Upper lobe of left lung (tissue), 6 donors: ENCODE measurements around the gene PROCR. TPM values are rescaled to one million over a fixed set of nuclear protein-coding genes. Genes with fewer than 3 reads are reported as not detected.
A peak's percentile ranks its signal among the peaks of the same experiment; 100 is the strongest.

Source experiments
- ATAC-seq, 2 donors: fragments of 200-7000 bp; cut with Tn5 transposase; one replicate each; pipeline ENCODE4 v1.9.1; 2022; ENCODE audit warnings: mild to moderate bottlenecking in 2 of 2, moderate library complexity in 2 of 2; ENCODE audit not compliant: low FRiP score in 2 of 2
- DNase-seq, 2 donors: peaks; one replicate each; pipeline ENCODE4 v3.0.0-alpha.2; 2019 to 2020
- H3K27ac ChIP-seq, 4 donors: fragments of 200-600 bp; sonication (generic); one replicate each; pipeline ENCODE4 v1.5.1; 2016 to 2019
- H3K27me3 ChIP-seq, 4 donors: fragments of 200-600 bp; sonication (generic); one replicate each; pipeline ENCODE4 v1.5.1; 2017 to 2019
- H3K36me3 ChIP-seq, 4 donors: fragments of 200-600 bp; sonication (generic); one replicate each; pipeline ENCODE4 v1.5.1; 2016 to 2019
- H3K4me1 ChIP-seq, 4 donors: fragments of 200-600 bp; sonication (generic); one replicate each; pipeline ENCODE4 v1.5.1; 2018 to 2019
- H3K4me3 ChIP-seq, 4 donors: fragments of 200-600 bp; sonication (generic); one replicate each; pipeline ENCODE4 v1.5.1; 2017 to 2019; ENCODE audit warnings: mild to moderate bottlenecking in 2 of 4, moderate library complexity in 1 of 4
- H3K9me3 ChIP-seq, 4 donors: fragments of 200-600 bp; sonication (generic); one replicate each; pipeline ENCODE4 v1.5.1; 2018 to 2019
- CTCF ChIP-seq, 6 experiments: fragments of 450-650 bp in 4 of 6; fragments of 200-600 bp in 2 of 6; sonication (generic) in 2 of 6; IDR thresholded peaks; one replicate each; pipeline ENCODE4 v1.5.1; 2016 to 2019; ENCODE audit warnings: antibody characterized with exemption in 6 of 6
- EP300 ChIP-seq, 4 donors: sonication (generic); formaldehyde crosslinking; IDR thresholded peaks; one replicate each; pipeline ENCODE4 v1.5.1; 2017; ENCODE audit warnings: antibody characterized with exemption in 4 of 4, control low read depth in 2 of 4
- POLR2A ChIP-seq, 4 donors: fragments of 450-650 bp; IDR thresholded peaks; one replicate each; pipeline ENCODE4 v1.5.1; 2016 to 2017; ENCODE audit warnings: antibody characterized with exemption in 4 of 4, mild to moderate bottlenecking in 2 of 4
- POLR2AphosphoS5 ChIP-seq, 2 donors: sonication (generic); formaldehyde crosslinking; IDR thresholded peaks; one replicate each; pipeline ENCODE4 v1.5.1; 2017; ENCODE audit warnings: antibody characterized with exemption in 2 of 2
- WGBS, 2 donors: methylation state at CpG; one replicate each; pipeline ENCODE4 v1.1.5; 2017 to 2018; 5-methylcytosine and 5-hydroxymethylcytosine counted together
- total RNA-seq, 6 donors: library from RNA; depleted of rRNA in 4 of 6; stranded (reverse); fragments of >200 nt in 4 of 6; gene quantifications; one replicate each; pipeline versions ENCODE4 v1.1.0 to v1.2.1, GENCODE V29; 2016 to 2021
- donor health status: DM: no; HTN: no; CAD: no; lungs with moderate emphysema.
- donor health status: DM: no; HTN: yes; CAD: no; lungs with severe emphysema.

PROCR gene
- total RNA-seq, 6 donors from 2014 or later: 5.2 to 24.7 (median 11.6) TPM

- WGBS, 2 donors: 87% methylated on average over 10 to 11 of the region's 11 CpGs
- Histone ChIP-seq H3K27ac (peak overlapping the region in 2 of 4 donors; percentile 16 to 27), H3K36me3 (peaks cover 31 to 97% (median 73%) of the 10 kb centered on the region in 4 donors), H3K4me3 (no peak overlapping the region), H3K27me3 (no peaks in the 10 kb centered on the region), H3K4me1 (no peaks in the 10 kb centered on the region), H3K9me3 (no peaks in the 10 kb centered on the region)
- DNase-seq (peak in 1 of 2 donors; percentile 34), ATAC-seq (peak in 1 of 2 donors; percentile 68)
- TF ChIP-seq POLR2A (IDR thresholded peaks at IDR 0.05) (peak in 1 of 4 donors; percentile 23), CTCF (IDR thresholded peaks at IDR 0.05) (no peak), EP300 (IDR thresholded peaks at IDR 0.05) (no peak), POLR2AphosphoS5 (IDR thresholded peaks at IDR 0.05) (no peak)
Observed at GRCh38 chr20:35135867-35136586, 35.8 kb upstream of the PROCR start.

GRCh38 chr20:35144694-35145093 lies 27.2 kb upstream of the PROCR start:
- H3K9me3 ChIP-seq: no peaks in the 10 kb centered on the region
- DNase-seq: peak in 1 of 2 donors; percentile 43
- H3K36me3 ChIP-seq: peaks cover 12 to 47% (median 25%) of the 10 kb centered on the region in 4 donors
- TF ChIP-seq CTCF (IDR thresholded peaks at IDR 0.05): no peak
- no peak for TF ChIP-seq EP300 (IDR thresholded peaks at IDR 0.05)
- no peak for TF ChIP-seq POLR2A (IDR thresholded peaks at IDR 0.05)
- no peak for TF ChIP-seq POLR2AphosphoS5 (IDR thresholded peaks at IDR 0.05)
- peaks cover 27 to 37% (median 33%) of the 10 kb centered on the region in 4 donors for H3K4me1 ChIP-seq
- ATAC-seq: no peak
- H3K27ac ChIP-seq: peak overlapping the region in 2 of 4 donors; percentile 47 to 69
- H3K4me3 ChIP-seq: no peak overlapping the region
- 41 to 47% methylated on average over 7 of the region's 7 CpGs for WGBS, 2 donors
- no peaks in the 10 kb centered on the region for H3K27me3 ChIP-seq

- H3K27ac ChIP-seq: peak overlapping the region in 2 of 4 donors; percentile 13 to 47
Observed at GRCh38 chr20:35145141-35145564, 26.7 kb upstream of the PROCR start.

GRCh38 chr20:35146299-35146919 lies 25.5 kb upstream of the PROCR start:
- ATAC-seq (peak; percentile 29 to 54), DNase-seq (peak in 1 of 2 donors; percentile 82)
- peaks cover 8 to 30% (median 16%) of the 10 kb centered on the region in 4 donors for H3K36me3 ChIP-seq
- no peaks in the 10 kb centered on the region for H3K27me3 ChIP-seq
- peaks cover 27 to 37% (median 33%) of the 10 kb centered on the region in 4 donors for H3K4me1 ChIP-seq
- WGBS, 2 donors: 5 to 10% methylated on average over 9 to 20 of the region's 23 CpGs
- H3K27ac ChIP-seq: peak overlapping the region; percentile 81 to 94 (median 87)
- H3K9me3 ChIP-seq: no peaks in the 10 kb centered on the region
- peak overlapping the region; percentile 48 to 94 (median 80) for H3K4me3 ChIP-seq
- TF ChIP-seq CTCF (IDR thresholded peaks at IDR 0.05) (peak in 1 of 6 experiments; percentile 24), EP300 (IDR thresholded peaks at IDR 0.05) (no peak)

More at GRCh38 chr20:35145141-35145564, 26.7 kb upstream of the PROCR start:
- Histone ChIP-seq H3K4me1 (peaks cover 27 to 37% (median 33%) of the 10 kb centered on the region in 4 donors), H3K36me3 (peaks cover 12 to 42% (median 22%) of the 10 kb centered on the region in 4 donors), H3K9me3 (no peaks in the 10 kb centered on the region), H3K4me3 (no peak overlapping the region), H3K27me3 (no peaks in the 10 kb centered on the region)
- ATAC-seq: peak in 1 of 2 donors; percentile 51
- no peak for DNase-seq
- 33% methylated on average over 2 of the region's 2 CpGs for WGBS, 2 donors
- TF ChIP-seq CTCF (IDR thresholded peaks at IDR 0.05) (peak; percentile 30 to 77 (median 64)), EP300 (IDR thresholded peaks at IDR 0.05) (no peak), POLR2A (IDR thresholded peaks at IDR 0.05) (no peak), POLR2AphosphoS5 (IDR thresholded peaks at IDR 0.05) (no peak)
